ENCODE results near the gene WNT9B. TPM values are rescaled to one million over a fixed set of nuclear protein-coding genes. Genes with fewer than 3 reads are reported as not detected.

WNT9B gene
- total RNA-seq, 2 donors from 2014 or later = not detected

DNA sequence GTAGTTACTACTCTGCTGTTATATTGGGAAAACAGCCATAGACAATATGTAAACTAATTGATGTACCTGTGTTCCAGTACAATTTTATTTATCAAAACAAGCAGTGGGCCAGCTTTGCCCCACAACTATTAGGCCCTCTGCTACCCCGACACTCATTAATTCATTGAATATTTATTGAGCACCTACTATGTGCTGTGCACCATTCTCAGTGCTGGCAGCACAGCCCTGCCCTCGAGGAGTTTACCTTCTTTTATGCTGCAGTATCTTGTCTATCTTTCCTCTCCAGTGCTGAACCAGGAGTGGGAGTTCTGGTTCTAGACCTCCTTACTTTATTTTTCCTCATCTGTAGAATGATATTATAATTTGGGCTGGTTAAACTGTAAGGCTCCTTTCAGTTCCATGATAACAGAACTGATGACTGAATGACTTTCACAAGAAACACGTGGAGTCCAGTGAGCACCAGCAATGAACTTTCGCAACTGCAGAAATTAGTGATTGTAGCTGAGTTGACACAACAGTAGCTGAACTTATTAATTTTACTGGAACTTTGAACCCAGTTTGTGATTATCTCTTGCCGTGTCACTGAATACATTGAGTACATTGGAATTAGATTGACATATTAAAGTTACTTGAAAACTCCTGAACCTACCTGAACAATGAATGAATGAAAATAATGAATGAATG lies 73.9 kb downstream of the WNT9B start:
- intact Hi-C loops (cut with DNase I, micrococcal nuclease) = no loop called here
- ATAC-seq = no peak
- no peak for DNase-seq

DNA sequence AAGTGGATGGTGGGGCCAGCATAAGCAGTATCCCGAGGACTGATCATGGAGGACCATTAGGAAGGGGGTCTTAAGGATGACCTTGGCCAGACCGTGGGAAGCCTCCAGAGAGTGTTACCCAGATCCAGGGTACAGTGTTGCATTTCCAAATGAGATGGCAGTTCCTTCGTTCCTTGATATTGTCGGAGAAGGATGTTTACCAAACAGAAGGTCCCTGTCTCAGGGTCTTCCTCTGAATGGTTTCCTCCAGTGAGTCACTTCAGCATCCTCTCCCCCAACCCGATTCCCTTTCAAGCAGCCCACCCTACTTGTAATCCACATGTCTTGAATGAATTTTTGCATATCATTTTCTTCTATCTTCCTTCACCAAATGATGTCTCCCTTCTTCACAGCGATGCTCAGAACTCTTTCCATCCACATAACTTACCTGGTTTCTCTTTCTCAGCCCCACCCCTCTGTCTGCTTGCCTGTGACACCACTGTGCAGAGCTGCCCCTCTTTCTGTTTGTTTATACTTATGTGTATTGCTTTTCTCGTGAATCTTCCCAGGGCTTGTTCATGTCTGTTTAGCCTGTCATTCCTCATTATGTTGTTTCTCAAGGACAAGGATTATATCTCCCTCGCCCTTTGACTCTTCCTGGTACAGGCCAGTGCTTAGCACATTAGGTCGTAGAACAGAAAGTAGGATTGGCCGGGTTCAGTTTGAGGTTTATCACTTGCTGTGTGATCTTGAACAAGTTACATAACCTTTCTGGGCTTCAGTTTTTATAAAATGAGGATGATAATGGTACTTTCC lies 77.3 kb downstream of the WNT9B start:
- no peak for DNase-seq
- intact Hi-C loops (cut with DNase I, micrococcal nuclease) = no loop called here
- peak; percentile 89 for ATAC-seq

DNA sequence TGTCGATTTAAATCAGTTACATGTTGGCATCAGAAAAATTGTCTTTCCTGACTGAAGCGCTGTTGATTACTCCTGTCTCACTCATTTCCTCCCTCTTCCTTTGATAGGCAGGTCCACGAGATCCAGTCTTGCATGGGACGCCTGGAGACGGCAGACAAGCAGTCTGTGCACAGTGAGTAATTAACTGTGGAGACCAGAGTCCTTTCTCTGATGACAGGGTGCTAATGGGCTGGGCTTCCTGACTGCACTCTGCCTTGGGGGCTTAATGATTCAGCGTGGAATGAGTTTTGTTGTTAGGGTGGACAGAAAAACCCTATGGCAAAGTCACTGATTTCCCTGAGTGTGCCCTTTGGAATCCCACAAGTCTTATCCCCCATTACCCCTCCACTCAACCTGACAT lies 78.0 kb downstream of the WNT9B start:
- peak; percentile 43 for ATAC-seq
- intact Hi-C loops (cut with DNase I, micrococcal nuclease) = no loop called here
- DNase-seq = no peak

DNA sequence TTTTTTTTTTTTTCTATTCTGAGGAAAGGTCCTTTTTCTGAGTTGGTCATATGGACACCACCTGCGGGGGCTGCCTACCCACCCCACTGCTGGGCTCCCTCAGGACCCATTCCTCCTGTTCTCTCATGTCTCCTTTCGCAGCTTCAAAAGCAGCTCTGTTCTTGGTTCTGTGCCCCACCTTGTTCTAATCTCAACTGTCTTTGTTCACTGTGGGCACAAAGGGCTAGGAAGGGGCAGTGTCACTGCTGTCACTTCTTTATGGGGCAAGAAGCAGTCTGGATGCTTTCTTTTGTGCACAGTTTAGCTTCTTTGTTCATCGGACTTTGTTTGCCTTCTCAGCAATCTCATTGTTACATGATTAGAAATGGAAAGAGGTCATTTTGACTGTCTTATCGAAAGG lies 78.7 kb downstream of the WNT9B start:
- DNase-seq (no peak), ATAC-seq (no peak)
- intact Hi-C loops (cut with DNase I, micrococcal nuclease) = no loop called here

DNA sequence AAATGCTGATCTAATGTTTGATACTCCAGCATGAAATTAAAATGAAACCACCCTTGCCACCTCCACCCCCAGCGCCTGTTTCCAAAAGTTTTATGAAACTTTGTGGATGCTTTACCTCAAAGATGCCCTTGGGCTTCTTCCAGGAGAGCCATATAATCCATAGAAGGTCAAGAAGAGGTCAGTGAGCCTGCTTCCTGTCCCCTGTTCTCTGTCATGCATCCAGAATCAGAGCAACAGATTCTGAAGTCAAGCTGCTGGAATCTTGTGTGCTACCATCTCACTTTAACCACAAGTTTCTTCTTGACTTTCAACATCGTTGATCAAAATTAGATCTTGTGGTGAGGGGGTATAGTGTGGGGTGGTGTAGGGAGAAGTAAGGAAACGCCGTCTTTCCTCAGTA lies 80.2 kb downstream of the WNT9B start:
- intact Hi-C loops (cut with DNase I, micrococcal nuclease) = no loop called here
- no peak for DNase-seq
- ATAC-seq = no peak

DNA sequence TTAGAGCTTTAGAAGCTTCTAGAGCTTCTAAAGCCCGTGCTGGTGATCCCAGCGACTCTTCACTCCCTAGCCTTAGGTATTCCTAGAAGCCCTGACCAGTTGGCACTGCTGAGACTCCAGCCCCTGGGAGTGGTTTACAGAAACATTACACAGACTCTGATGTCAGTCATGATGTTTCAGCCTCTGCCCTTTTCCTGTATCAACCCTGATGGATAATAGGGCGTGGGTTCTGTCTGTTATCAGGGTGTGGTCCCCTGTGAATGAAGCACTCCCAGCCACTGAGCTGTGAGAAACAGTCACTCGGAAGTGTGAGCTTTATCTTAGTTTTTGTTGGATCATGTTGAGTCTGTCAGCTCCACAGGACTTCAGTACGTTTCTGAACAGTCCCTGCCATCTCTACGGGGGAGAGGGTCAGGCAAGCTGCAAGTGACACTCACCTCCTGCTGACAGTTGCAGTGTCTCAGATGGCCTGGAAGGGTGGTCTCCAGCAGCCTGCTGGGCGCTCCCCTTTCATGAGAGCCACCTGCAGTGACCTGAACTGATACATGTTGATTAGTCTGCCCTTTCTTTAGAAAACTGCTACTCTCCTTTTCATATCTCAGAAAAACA lies 84.4 kb downstream of the WNT9B start:
- intact Hi-C loops (cut with DNase I, micrococcal nuclease) = no loop called here
- no peak for DNase-seq
- peak; percentile 94 for ATAC-seq

Other genes starting within 250 kb of the WNT9B start
- under 1 TPM; 0.39 to 0.95 TPM for gene WNT3, start 32.9 kb upstream of the WNT9B start, total RNA-seq
- gene GOSR2, start 71.6 kb downstream of the WNT9B start, total RNA-seq = 10 to 100 TPM; 49.5 to 49.8 TPM
- not detected for gene RPRML, start 127.7 kb downstream of the WNT9B start, total RNA-seq

Measured in left colon (tissue), 2 donors.